Iris pigment epithelial cell (primary cell): Measurements from ENCODE around the gene ATG5.
"Not testable (repeated sequence)": the region's sequence is repeated elsewhere in the genome, so short reads cannot be mapped to it uniquely, and the experiment has no call there.

Experiments used
- DNase-seq: peaks from one replicate; pipeline ENCODE4 v3.0.0-alpha.2; 2011; ENCODE audit warnings: low read depth

ATG5 gene

DNA sequence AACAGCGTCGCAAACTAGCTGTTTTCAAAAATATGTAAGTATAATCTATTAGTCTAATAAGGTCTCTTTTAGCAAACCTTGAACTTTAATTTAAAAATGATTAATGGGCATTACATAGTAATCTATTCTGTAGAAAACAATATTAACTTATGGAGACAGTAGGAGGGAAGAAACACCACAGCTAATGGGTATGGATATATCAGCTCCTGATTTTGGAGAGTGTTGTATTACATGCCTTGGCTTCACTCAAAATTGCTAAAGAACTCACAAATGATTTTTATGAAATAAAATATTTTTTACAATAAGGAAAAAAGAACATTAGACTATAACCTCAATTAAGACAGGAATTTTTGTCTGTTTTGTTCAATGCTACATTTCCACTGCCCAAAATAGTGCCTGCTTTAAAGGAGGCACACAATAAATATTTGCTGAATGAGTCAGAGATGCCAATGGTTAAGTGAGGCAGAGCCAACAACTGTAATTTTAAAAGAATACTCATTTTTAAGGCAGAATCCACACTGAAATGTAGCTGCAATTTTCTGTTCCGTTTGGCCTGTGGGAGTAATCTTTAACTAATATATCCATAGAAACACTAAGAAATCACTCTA is 15.7 kb downstream of the ATG5 start:
- DNase-seq: no peak

DNA sequence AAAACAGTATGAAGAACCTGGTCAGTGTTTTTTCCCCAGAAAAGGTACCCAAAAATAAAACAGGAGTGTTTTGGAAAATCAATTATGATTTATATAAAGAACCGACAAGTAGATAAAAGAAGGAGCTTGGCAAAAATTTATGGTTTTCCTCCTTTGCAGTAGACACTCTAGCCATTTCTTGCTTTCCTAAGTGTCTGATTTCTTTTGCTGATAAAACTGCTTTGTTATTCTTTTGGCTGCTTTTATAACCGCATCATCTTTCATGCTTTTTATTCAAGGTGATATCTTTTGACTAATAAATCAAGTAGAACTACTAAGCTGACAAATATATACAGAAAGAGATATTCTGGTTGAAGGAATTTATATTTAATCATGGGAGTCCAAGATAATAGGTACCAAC is 16.6 kb downstream of the ATG5 start:
- peak; percentile 19 for DNase-seq

DNA sequence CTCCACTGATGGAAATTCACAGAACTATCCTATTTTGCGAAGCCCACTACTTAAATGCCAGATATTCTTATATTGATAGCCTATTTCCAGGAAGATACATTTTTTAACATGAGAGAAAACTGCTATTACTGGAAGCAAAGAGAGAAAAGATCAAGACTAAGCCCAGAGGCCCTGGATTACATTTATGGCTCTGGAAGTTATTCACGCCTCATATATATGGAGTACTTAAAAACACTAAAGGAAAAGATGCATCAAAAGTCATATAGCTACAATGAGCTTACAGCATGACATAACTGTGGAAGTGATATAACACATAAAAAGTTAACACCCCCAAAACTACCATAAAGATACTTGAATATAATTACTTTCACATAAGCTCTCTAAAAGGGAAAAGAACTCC is 19.8 kb downstream of the ATG5 start:
- no peak for DNase-seq

DNA sequence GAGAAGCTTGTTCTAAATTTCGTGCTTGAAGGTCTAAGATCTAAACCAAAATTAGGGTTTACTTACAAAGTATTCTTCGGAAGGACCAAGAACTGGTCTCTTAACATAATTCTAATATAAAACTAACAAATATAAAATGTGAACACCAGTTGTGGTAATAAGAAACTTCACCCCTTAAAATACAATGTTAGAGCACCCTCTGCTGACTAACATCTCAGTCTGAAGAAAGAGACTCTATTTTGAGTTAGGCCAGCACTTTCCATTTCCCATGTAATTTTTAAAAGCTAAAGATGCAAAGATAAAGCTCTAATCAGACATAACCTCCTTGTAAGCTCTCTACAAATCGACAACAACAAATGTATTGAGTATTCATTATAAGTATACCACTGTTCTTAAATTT is 24.6 kb downstream of the ATG5 start:
- DNase-seq: peak; percentile 53

DNA sequence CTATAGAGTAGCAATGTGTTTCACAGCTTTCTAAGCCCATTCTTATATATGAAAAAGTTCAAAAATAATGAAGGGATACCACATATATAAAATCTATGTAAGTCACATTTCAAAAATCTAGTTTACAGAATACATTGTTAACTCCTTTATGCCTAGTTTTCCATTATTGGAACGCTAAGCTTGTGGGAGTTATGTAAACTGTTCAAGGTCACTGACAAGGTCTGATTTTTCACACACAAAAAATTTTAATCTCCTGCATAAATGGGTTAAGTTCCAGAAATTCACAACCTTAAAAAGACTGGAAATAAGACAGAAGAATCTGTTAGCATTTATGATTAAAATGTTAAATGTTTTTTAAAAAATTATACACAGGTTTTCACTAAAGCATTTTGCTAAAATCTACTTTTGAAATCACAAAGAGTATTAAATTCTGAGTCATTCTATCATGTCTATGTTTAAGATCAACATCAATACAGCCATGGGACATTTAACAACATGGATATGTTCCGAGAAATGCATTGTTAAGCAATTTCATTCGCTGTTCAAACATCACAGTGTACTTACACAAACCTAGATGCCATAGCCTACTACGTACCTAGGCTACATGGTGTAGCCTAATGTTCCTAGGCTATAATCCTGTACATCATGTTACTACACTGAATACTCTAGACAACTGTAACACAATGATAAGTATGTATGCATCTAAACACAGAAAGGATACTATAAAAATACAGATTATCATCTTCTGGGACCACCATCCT is 25.4 kb downstream of the ATG5 start:
- DNase-seq: no peak

DNA sequence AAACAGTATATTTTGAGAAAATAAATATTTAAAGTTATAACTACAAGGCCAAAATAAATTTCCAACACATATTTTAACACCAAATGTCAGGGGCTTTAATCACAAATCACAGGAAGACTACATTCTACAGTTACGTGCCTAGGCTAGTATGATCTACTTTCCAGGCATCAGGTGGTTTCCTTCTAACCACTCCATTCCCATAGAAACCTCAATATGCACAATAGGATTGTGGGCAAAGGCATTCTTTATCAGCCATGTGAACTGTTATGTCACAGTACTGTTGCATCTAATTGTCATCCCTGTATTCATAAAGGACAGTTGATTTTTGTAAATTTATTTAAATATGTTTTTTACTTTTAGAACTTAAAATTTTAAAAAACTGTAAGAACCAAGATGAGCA is 32.4 kb downstream of the ATG5 start:
- DNase-seq: no peak

DNA sequence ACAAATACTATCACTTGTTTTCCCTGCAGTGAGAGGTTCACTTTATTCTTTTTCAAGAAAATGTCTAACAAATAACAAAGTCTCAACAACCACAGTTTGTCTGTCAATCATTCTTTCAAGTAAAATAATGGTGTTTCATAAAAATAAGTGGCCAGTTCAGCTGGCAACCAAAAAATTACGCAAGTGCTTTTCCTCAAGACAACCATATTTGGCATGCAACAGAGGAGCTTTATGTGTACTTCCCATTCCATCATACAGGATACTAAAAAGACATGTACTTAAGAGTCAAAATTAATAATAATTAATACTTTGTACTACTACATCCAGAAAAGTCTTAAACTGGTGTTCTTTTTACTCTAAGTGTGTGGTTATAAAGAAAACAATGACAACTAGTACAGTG is 34.6 kb downstream of the ATG5 start:
- DNase-seq: no peak

DNA sequence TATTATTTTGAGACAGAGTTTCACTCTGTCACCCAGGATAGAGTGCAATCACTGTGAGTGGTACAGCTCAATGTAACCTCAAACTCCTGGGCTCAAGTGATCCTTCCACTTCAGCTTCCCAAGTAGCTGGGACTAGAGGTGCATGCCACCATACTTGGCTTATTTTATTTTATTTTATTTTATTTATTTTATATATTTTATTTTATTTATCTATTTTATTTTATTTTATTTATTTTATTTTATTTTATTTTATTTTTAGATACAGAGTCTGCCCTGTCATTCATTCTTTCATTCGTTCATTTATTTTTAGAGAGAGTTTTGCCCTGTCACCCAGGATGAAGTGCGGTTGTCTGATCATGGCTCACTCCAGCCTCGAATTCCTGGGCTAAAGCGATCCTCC is 35.5 kb downstream of the ATG5 start:
- DNase-seq: no peak

DNA sequence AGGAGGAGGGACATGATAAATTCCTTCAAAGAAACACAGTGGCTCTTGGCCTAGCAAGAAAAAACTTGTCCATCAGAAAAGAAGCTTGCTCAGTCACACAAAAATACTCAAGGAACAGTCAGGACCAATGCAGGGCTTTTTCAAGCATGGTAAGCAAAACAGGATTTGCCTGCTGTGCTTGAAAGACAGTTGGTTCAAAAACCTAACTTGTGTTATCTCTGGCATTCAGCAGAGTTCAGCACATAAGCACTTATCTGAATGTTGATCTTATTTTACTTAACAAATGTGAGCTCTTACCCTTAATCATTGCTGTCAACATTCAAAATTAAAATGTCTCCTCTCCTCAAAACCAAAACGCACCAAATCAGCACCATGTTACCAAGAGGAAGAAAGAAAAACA is 38.3 kb downstream of the ATG5 start:
- peak; percentile 24 for DNase-seq

DNA sequence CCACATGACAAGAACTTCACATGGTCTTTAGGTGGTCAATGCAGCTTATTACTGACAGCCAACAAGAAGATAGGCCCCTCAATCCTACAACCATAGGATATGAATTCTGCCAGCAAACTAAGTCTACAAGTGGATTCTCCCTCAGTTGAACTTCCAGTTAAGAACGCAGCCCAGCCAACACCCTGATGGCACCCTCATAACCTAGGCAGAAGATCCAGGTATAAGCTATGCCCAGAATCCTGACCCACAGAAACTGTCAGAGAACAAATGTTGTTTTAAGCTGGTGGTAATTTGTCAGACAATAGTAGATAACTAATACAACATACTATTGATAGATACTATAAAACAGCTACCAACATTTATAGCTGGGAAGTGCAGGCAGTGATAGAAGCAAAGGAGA is 38.8 kb downstream of the ATG5 start:
- DNase-seq: no peak

DNA sequence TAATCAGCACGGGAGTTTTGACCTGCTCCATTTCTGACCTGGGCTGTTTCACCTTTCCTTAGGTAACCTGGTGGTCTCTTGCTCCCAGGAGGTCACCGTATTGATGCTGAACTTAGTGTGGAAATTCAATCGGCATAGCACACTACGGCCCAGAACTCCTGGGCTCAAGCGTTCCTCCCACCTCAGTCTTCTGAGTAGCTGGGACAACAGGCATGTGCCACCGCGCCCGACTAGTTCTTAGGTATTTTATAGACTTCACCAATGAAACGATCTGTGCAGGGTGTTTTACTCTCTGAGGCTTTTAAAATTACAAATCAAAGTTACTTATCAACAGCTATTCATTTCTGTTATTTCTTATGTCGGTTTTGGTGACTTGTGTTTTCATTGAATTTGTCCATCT is 42.1 kb downstream of the ATG5 start:
- DNase-seq: no peak

DNA sequence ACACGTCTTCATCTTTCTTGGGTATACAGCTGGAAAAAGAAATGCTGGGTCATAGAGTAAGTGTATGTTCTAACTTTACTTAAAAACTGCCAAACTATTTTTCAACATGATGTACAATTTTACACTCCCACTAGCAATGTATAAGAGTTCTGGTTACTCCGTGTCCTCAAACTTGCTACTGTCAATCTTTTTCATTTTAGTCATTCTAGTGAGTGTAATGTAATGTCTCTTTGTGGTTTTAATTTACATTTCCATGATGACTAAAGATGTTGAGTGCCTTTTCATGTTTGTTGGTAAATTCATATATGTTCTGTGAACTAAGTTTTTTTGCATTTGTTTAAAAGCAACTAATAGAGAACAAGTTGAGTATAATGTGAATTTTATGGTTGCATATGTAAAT is 43.9 kb downstream of the ATG5 start:
- no peak for DNase-seq

DNA sequence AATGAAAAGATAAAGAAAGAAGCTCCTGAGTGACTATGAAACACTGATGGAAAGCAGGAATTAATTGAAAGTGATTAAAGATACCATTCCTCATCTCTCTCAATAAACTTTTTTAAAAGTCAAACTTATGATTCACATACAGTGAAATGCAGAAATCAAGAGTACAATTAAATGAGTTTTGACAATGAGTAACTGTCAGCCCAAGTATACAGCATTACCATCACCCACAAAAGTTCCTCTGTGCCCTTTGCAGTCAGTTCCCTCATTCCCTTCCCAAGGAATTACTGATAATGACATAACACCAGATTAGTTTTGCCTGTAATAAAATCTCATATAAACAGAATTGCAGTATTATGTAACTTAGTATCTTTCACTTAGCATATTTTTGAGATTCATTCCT is 44.5 kb downstream of the ATG5 start:
- DNase-seq: no peak

DNA sequence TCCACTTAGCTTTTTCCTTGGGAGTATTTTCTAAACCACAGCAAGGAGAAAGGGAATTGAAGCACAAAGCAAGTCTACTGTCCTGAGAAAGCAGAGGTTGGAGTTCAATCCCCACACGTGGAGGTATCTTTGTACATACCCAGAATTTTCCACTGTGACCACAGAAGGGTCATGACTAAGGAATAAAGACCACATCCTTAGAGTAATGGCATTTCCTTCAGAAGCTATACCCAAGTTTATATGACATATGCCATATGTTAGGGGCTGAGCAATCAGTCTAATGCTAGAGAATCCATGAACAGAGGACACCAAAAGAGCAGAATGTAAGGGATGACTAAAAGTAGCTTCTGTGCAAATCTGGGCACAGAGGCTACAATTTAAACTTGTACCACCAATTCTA is 46.4 kb downstream of the ATG5 start:
- DNase-seq: peak; percentile 67

DNA sequence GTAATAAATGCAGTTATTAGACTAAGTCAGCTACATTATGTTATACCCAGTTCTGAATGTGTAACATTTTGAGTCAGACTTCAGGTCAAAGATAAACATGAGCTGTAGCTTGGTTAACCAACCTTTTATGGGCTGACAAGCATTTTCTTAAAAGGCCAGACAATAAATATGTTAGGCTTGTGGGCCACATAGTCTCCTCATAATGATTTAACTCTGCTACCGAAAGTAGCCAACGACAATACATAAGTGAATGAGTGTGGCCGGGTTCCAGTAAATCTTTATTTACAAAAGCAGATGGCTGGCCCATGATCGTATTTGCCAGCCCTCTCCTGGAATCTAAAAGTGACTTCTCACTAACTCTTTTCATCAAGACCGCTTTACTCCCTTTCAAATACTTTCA is 49.9 kb downstream of the ATG5 start:
- peak; percentile 59 for DNase-seq

DNA sequence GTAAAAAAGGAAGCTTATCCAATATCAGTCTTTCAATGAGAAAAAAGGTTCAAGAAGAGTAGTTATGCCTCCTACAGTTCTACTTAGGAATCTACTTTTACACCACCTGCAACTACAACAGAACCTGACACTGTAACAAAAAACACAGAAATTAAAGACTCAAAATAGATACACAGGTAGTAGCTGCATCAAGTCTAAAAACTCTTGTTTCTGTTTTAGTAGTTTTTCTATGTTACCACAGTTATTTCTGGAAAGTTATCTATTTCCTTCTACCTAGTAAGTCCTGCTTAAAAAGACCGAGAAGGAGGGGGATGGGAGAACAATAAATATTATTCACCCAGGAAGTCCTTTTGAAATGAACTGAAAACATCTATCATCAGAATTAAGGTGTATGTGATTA is 52.5 kb downstream of the ATG5 start:
- DNase-seq: no peak

DNA sequence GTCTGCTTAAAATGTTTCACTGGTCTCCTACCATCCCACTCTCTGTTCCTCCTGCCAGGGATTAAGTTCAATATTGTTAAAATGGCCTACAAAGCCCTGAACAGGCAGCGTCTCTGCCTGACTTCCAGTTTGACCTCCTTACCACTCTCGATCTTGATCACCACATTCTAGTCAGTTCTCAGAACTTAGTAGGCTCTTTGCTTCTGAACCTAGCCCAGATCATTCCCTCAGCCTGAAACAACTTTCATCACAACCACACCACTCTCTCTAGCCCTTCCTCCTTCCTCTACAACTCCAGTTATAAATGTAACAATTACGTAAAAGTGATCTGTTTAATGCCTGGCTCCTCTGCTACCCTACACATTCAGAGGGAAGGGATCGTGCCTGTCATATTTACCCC is 53.3 kb downstream of the ATG5 start:
- no peak for DNase-seq

DNA sequence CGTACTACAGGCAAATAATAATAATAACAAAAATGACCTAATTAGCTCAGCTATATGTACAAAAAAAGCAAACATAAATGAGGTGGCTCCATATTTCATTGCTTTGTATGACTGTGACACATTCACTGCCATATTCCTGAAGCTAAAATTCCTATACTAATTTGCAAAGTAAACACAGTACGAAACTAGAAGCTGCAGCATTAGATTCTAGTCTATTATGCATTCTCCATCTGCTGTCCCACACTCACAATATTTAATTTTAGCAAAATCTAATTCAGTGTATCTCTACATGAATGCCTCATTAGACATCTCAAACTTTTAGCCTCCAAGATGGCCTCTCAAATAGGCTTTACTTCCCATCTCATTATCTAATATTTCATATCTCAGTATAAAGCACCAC is 55.1 kb downstream of the ATG5 start:
- DNase-seq: no peak

DNA sequence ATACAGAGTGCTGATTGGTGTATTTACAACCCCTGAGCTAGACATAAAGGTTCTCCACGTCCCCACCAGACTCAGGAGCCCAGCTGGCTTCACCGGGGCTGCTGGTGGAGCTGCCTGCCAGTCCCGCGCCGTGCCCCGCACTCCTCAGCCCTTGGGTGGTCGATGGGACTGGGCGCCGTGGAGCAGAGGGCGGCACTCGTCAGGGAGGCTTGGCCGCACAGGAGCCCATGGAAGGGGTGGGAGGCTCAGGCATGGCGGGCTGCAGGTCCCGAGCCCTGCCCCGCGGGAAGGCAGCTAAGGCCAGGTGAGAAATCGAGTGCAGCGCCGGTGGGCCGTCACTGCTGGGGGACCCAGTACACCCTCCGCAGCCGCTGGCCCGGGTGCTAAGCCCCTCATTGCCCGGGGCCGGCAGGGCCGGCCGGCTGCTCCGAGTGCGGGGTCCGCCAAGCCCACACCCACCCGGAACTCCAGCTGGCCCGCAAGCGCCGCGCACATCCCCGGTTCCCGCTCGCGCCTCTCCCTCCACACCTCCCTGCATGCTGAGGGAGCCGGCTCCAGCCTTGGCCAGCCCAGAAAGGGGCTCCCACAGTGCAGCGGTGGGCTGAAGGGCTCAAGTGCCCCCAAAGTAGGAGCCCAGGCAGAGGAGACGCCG is 56.2 kb downstream of the ATG5 start:
- not testable (repeated sequence) for DNase-seq

DNA sequence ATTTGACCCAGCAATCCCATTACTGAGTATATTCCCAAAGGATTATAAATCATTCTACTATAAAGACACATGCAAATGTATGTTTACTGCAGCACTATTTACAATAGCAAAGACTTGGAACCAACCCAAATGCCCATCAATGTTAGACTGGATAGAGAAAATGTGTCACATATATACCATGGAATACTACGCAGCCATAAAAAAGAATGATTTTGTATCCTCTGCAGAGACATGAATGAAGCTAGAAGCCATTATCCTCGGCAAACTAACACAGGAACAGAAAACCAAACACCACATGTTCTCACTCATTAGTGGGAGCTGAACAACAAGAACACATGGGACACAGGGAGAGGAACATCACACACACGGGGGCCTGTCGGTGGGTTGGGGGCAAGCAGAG is 57.1 kb downstream of the ATG5 start:
- DNase-seq: not testable (repeated sequence)

DNA sequence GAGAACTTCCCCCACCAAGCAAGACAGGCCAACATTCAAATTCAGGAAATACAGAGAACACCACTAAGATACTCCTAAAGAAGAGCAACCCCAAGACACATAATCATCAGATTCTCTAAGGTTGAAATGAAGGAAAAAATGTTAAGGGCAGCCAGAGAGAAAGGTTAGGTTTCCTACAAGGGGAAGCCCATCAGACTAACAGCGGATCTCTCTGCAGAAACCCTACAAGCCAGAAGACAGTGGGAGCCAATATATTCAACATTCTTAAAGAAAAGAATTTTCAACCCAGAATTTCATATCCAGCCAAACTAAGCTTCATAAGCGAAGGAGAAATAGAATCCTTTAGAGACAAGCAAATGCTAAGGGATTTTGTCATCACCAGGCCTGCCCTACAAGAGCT is 61.1 kb downstream of the ATG5 start:
- not testable (repeated sequence) for DNase-seq

DNA sequence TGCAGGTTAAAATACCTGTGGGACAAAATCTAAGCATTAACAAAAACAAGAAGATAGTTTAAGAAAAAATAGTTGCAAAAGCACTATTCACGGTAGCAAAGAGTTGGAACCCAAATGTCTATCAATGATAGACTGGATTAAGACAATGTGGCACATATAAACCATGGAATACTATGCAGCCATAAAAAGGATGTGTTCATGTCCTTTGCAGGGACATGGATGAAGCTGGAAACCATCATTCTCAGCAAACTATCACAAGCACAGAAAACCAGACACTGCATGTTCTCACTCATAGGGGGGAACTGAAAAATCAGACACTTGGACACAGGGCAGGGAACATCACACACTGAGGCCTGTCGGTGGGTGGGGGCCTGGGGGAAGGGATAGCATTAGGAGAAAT is 65.8 kb downstream of the ATG5 start:
- DNase-seq: not testable (repeated sequence)

DNA sequence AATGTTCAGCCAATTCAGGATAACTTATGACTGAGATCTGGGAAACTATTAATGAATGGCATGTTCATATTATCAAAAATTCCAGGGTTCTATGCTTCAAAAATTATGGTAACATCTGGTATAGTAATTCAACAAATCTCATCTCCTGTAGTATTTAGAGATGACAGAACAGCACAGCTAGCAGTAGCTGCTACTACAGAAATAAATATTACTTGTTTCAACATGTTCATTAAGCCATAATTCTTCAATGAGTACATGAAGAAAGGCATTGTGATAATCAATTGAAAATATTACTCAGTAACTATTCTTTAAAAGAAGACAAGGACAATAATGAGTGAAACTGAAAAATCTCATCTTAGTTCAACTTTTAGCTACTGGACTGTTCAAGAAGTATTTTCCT is 66.8 kb downstream of the ATG5 start:
- DNase-seq: no peak

DNA sequence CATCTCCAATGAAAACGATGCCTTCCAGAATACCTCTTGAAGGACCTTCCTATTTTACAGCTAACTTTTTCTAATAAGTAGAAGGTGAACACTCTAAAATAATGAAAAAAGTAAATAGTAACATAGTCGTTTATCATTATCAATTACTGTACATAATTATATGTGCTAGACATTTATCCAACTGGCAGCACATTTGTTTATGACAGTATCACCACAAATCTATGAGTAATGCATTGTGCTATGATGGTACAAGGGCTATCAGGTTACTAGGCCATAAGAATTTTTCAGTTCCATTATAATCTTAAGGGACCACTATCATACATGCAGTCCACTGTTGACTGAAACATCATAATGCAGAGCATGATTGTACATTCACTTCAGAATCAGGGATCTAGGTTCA is 68.4 kb downstream of the ATG5 start:
- DNase-seq: peak; percentile 77
